ENCODE data around the gene LSM7.

- TF ChIP-seq ZNF114 (CRISPR knock-in tag; IDR thresholded peaks at IDR 0.05) (no peak), CTCF (conservative IDR thresholded peaks at IDR 0.05; ENCODE audit: low read depth in 2 of 2) (peak; percentile 24 to 33; a peak in 3 of 4 replicates), EZH2phosphoT487 (IDR thresholded peaks at IDR 0.05; ENCODE audit: unreplicated experiment) (no peak), REST (IDR thresholded peaks at IDR 0.05; ENCODE audit: unreplicated experiment) (no peak), EZH2 (IDR thresholded peaks at IDR 0.05; ENCODE audit: low read depth, unreplicated experiment) (no peak), JUNB (IDR thresholded peaks at IDR 0.05; ENCODE audit: unreplicated experiment) (no peak)
Observed at GRCh38 chr19:2337329-2337707, 8.9 kb upstream of the LSM7 start.

Measured in GM23338 (cell line).